ENCODE results near the gene CEACAM5.
A peak's percentile ranks its signal among the peaks of the same experiment; 100 is the strongest.

Gene CEACAM5

DNA sequence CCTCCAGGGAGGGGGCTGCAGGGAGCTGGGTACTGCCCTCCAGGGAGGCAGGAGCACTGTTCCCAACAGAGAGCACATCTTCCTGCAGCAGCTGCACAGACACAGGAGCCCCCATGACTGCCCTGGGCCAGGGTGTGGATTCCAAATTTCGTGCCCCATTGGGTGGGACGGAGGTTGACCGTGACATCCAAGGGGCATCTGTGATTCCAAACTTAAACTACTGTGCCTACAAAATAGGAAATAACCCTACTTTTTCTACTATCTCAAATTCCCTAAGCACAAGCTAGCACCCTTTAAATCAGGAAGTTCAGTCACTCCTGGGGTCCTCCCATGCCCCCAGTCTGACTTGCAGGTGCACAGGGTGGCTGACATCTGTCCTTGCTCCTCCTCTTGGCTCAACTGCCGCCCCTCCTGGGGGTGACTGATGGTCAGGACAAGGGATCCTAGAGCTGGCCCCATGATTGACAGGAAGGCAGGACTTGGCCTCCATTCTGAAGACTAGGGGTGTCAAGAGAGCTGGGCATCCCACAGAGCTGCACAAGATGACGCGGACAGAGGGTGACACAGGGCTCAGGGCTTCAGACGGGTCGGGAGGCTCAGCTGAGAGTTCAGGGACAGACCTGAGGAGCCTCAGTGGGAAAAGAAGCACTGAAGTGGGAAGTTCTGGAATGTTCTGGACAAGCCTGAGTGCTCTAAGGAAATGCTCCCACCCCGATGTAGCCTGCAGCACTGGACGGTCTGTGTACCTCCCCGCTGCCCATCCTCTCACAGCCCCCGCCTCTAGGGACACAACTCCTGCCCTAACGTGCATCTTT is 7.8 kb upstream of the CEACAM5 start:
- H3K14ac ChIP-seq (ENCODE audit: low read length) = no peak overlapping the region
- H2BK15ac ChIP-seq (ENCODE audit: low read length) = no peak overlapping the region
- H3K27me3 ChIP-seq (ENCODE audit: control insufficient read depth in 3 of 3, insufficient read depth in 3 of 3, low read depth in 1 of 3, low read length in 3 of 3) = peaks cover 0 to 26% (median 0%) of the 10 kb centered on the region in 3 experiments
- no CpG with 5 or more reads among the region's 13 CpGs for WGBS, 2 donors (ENCODE audit: extremely low coverage in 2 of 2, insufficient read length in 2 of 2, insufficient replicate concordance in 1 of 2)
- no peak overlapping the region for H3K18ac ChIP-seq (ENCODE audit: low read length)
- H3K36me3 ChIP-seq (replicated peaks in 1 of 2; ENCODE audit: control insufficient read depth in 2 of 2, insufficient read depth in 2 of 2, low read length in 2 of 2) = no peaks in the 10 kb centered on the region
- H3K4me3 ChIP-seq (ENCODE audit: low read length in 2 of 2) = peak overlapping the region in 1 of 2 donors; percentile 56
- no peak overlapping the region for H3K4me2 ChIP-seq (ENCODE audit: insufficient read depth, low read length, poor library complexity, severe bottlenecking)
- H2BK5ac ChIP-seq (ENCODE audit: low read length) = no peak overlapping the region
- H3K4ac ChIP-seq (ENCODE audit: low read length) = no peak overlapping the region
- no peak overlapping the region for H3K23ac ChIP-seq (ENCODE audit: low read depth, low read length, poor library complexity)
- no peak overlapping the region for H2BK12ac ChIP-seq (ENCODE audit: low read length)
- H2BK120ac ChIP-seq (ENCODE audit: low read depth, low read length) = no peak overlapping the region
- H3K9ac ChIP-seq (ENCODE audit: low read depth, low read length, poor library complexity) = no peak overlapping the region
- no peak overlapping the region for H3K27ac ChIP-seq (replicated peaks; ENCODE audit: low read length)
- H4K8ac ChIP-seq (ENCODE audit: low read depth, low read length) = no peak overlapping the region
- H3K79me1 ChIP-seq (ENCODE audit: low read depth, low read length) = no peaks in the 10 kb centered on the region
- H3K9me3 ChIP-seq (replicated peaks in 1 of 2; ENCODE audit: control insufficient read depth in 2 of 2, insufficient read depth in 1 of 2, low read depth in 1 of 2, low read length in 2 of 2) = peaks cover 0 to 32% of the 10 kb centered on the region in 2 donors
- no peak for DNase-seq (ENCODE audit: low spot score)
- no peak overlapping the region for H2AK5ac ChIP-seq (ENCODE audit: low read depth, low read length)
- H4K91ac ChIP-seq (ENCODE audit: low read depth, low read length, poor library complexity) = no peak overlapping the region
- H3K4me1 ChIP-seq (ENCODE audit: control insufficient read depth in 2 of 2, insufficient read depth in 1 of 2, low read depth in 1 of 2, low read length in 2 of 2) = no peaks in the 10 kb centered on the region
- no peak overlapping the region for H2AFZ ChIP-seq (ENCODE audit: low read length)

DNA sequence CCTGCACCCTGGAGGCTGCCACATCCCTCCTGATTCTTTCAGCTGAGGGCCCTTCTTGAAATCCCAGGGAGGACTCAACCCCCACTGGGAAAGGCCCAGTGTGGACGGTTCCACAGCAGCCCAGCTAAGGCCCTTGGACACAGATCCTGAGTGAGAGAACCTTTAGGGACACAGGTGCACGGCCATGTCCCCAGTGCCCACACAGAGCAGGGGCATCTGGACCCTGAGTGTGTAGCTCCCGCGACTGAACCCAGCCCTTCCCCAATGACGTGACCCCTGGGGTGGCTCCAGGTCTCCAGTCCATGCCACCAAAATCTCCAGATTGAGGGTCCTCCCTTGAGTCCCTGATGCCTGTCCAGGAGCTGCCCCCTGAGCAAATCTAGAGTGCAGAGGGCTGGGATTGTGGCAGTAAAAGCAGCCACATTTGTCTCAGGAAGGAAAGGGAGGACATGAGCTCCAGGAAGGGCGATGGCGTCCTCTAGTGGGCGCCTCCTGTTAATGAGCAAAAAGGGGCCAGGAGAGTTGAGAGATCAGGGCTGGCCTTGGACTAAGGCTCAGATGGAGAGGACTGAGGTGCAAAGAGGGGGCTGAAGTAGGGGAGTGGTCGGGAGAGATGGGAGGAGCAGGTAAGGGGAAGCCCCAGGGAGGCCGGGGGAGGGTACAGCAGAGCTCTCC is 6.9 kb upstream of the CEACAM5 start:
- DNase-seq (ENCODE audit: low spot score) = no peak
- H3K14ac ChIP-seq (ENCODE audit: low read length) = no peak overlapping the region
- H3K27ac ChIP-seq (replicated peaks; ENCODE audit: low read length) = no peak overlapping the region
- H2AFZ ChIP-seq (ENCODE audit: low read length) = no peak overlapping the region
- H3K18ac ChIP-seq (ENCODE audit: low read length) = no peak overlapping the region
- no peaks in the 10 kb centered on the region for H3K36me3 ChIP-seq (replicated peaks in 1 of 2; ENCODE audit: control insufficient read depth in 2 of 2, insufficient read depth in 2 of 2, low read length in 2 of 2)
- H3K4me3 ChIP-seq (ENCODE audit: low read length in 2 of 2) = peak overlapping the region in 1 of 2 donors; percentile 56
- no peaks in the 10 kb centered on the region for H3K4me1 ChIP-seq (ENCODE audit: control insufficient read depth in 2 of 2, insufficient read depth in 1 of 2, low read depth in 1 of 2, low read length in 2 of 2)
- H3K9me3 ChIP-seq (replicated peaks in 1 of 2; ENCODE audit: control insufficient read depth in 2 of 2, insufficient read depth in 1 of 2, low read depth in 1 of 2, low read length in 2 of 2) = peaks cover 0 to 26% of the 10 kb centered on the region in 2 donors
- no peak overlapping the region for H4K8ac ChIP-seq (ENCODE audit: low read depth, low read length)
- no peak overlapping the region for H2BK15ac ChIP-seq (ENCODE audit: low read length)
- H2BK120ac ChIP-seq (ENCODE audit: low read depth, low read length) = no peak overlapping the region
- no peak overlapping the region for H3K4ac ChIP-seq (ENCODE audit: low read length)
- no peak overlapping the region for H4K91ac ChIP-seq (ENCODE audit: low read depth, low read length, poor library complexity)
- no peak overlapping the region for H2AK5ac ChIP-seq (ENCODE audit: low read depth, low read length)
- peaks cover 0 to 32% (median 0%) of the 10 kb centered on the region in 3 experiments for H3K27me3 ChIP-seq (ENCODE audit: control insufficient read depth in 3 of 3, insufficient read depth in 3 of 3, low read depth in 1 of 3, low read length in 3 of 3)
- no CpG with 5 or more reads among the region's 10 CpGs for WGBS, 2 donors (ENCODE audit: extremely low coverage in 2 of 2, insufficient read length in 2 of 2, insufficient replicate concordance in 1 of 2)
- no peak overlapping the region for H2BK12ac ChIP-seq (ENCODE audit: low read length)
- H3K23ac ChIP-seq (ENCODE audit: low read depth, low read length, poor library complexity) = no peak overlapping the region
- no peaks in the 10 kb centered on the region for H3K79me1 ChIP-seq (ENCODE audit: low read depth, low read length)
- peak overlapping the region; percentile 30 for H3K9ac ChIP-seq (ENCODE audit: low read depth, low read length, poor library complexity)
- H3K4me2 ChIP-seq (ENCODE audit: insufficient read depth, low read length, poor library complexity, severe bottlenecking) = no peak overlapping the region
- H2BK5ac ChIP-seq (ENCODE audit: low read length) = no peak overlapping the region

GRCh38 chr19:41702171-41702651 is 6.2 kb upstream of the CEACAM5 start:
- no peak overlapping the region for H3K4ac ChIP-seq (ENCODE audit: low read length)
- peaks cover 0 to 33% (median 0%) of the 10 kb centered on the region in 3 experiments for H3K27me3 ChIP-seq (ENCODE audit: control insufficient read depth in 3 of 3, insufficient read depth in 3 of 3, low read depth in 1 of 3, low read length in 3 of 3)
- no CpG with 5 or more reads among the region's 3 CpGs for WGBS, 2 donors (ENCODE audit: extremely low coverage in 2 of 2, insufficient read length in 2 of 2, insufficient replicate concordance in 1 of 2)
- no peak overlapping the region for H2AK5ac ChIP-seq (ENCODE audit: low read depth, low read length)
- H4K8ac ChIP-seq (ENCODE audit: low read depth, low read length) = no peak overlapping the region
- no peak overlapping the region for H3K23ac ChIP-seq (ENCODE audit: low read depth, low read length, poor library complexity)
- no peak overlapping the region for H3K18ac ChIP-seq (ENCODE audit: low read length)
- H3K4me1 ChIP-seq (ENCODE audit: control insufficient read depth in 2 of 2, insufficient read depth in 1 of 2, low read depth in 1 of 2, low read length in 2 of 2) = no peaks in the 10 kb centered on the region
- H3K27ac ChIP-seq (replicated peaks; ENCODE audit: low read length) = no peak overlapping the region
- H3K14ac ChIP-seq (ENCODE audit: low read length) = no peak overlapping the region
- no peak overlapping the region for H4K91ac ChIP-seq (ENCODE audit: low read depth, low read length, poor library complexity)
- no peak overlapping the region for H2AFZ ChIP-seq (ENCODE audit: low read length)
- H3K79me1 ChIP-seq (ENCODE audit: low read depth, low read length) = no peaks in the 10 kb centered on the region
- no peak overlapping the region for H3K4me2 ChIP-seq (ENCODE audit: insufficient read depth, low read length, poor library complexity, severe bottlenecking)
- H2BK15ac ChIP-seq (ENCODE audit: low read length) = no peak overlapping the region
- no peak overlapping the region for H3K9ac ChIP-seq (ENCODE audit: low read depth, low read length, poor library complexity)
- H2BK120ac ChIP-seq (ENCODE audit: low read depth, low read length) = no peak overlapping the region
- H2BK5ac ChIP-seq (ENCODE audit: low read length) = no peak overlapping the region
- no peak overlapping the region for H3K4me3 ChIP-seq (ENCODE audit: low read length in 2 of 2)
- H2BK12ac ChIP-seq (ENCODE audit: low read length) = no peak overlapping the region
- H3K9me3 ChIP-seq (replicated peaks in 1 of 2; ENCODE audit: control insufficient read depth in 2 of 2, insufficient read depth in 1 of 2, low read depth in 1 of 2, low read length in 2 of 2) = peaks cover 0 to 22% of the 10 kb centered on the region in 2 donors
- H3K36me3 ChIP-seq (replicated peaks in 1 of 2; ENCODE audit: control insufficient read depth in 2 of 2, insufficient read depth in 2 of 2, low read length in 2 of 2) = no peaks in the 10 kb centered on the region
- DNase-seq (ENCODE audit: low spot score) = no peak

All from neuronal stem cell (in vitro differentiated cells).